ENCODE measurements around the gene KLF14.
"Not testable (repeated sequence)": the region's sequence is repeated elsewhere in the genome, so short reads cannot be mapped to it uniquely, and the experiment has no call there.

The KLF14 gene

GRCh38 chr7:130733931-130734814 lies at the start of gene KLF14:
TSS of gene KLF14 (minus strand) at chr7:130734207. CDS start at chr7:130734033, 174 bp downstream.
- no peak for DNase-seq

- DNase-seq, result no peak
These were observed 47.3 kb upstream of the KLF14 start for GRCh38 chr7:130781346-130781745.

- no peak for DNase-seq
These were observed 43.4 kb upstream of the KLF14 start for GRCh38 chr7:130777426-130777825.

GRCh38 chr7:130772456-130772855 lies 38.4 kb upstream of the KLF14 start:
- not testable (repeated sequence) for DNase-seq

GRCh38 chr7:130768854-130769253 lies 34.8 kb upstream of the KLF14 start:
- DNase-seq, result no peak

GRCh38 chr7:130764569-130764968 lies 30.6 kb upstream of the KLF14 start:
- DNase-seq, result not testable (repeated sequence)

- DNase-seq, result no peak
These were observed 24.5 kb upstream of the KLF14 start for GRCh38 chr7:130758429-130759056.

- no peak for DNase-seq
These were observed 22.3 kb upstream of the KLF14 start for GRCh38 chr7:130756316-130756715.

GRCh38 chr7:130752424-130752823 lies 18.4 kb upstream of the KLF14 start:
- DNase-seq, result no peak

GRCh38 chr7:130750755-130751154 lies 16.7 kb upstream of the KLF14 start:
- no peak for DNase-seq

- no peak for DNase-seq
These were observed 14.8 kb upstream of the KLF14 start for GRCh38 chr7:130748531-130749389.

GRCh38 chr7:130741331-130741995 lies 7.5 kb upstream of the KLF14 start:
- no peak for DNase-seq

GRCh38 chr7:130740606-130741005 lies 6.6 kb upstream of the KLF14 start:
- no peak for DNase-seq

GRCh38 chr7:130736298-130736900 lies 2.4 kb upstream of the KLF14 start:
- DNase-seq, result no peak

GRCh38 chr7:130734815-130735716 lies 1.1 kb upstream of the KLF14 start:
- DNase-seq, result no peak

GRCh38 chr7:130732980-130733930 lies 752 bp downstream of the KLF14 start:
- DNase-seq, result no peak

GRCh38 chr7:130723784-130724183 lies 10.2 kb downstream of the KLF14 start:
- DNase-seq, result no peak

- no peak for DNase-seq
These were observed 12.3 kb downstream of the KLF14 start for GRCh38 chr7:130721486-130722277.

GRCh38 chr7:130719541-130719940 lies 14.5 kb downstream of the KLF14 start:
- no peak for DNase-seq
